ENCODE measurements around the gene CDAN1.

CDAN1 gene

GRCh38 chr15:42734076-42734672 lies 2.8 kb downstream of the CDAN1 start:
- DNase-seq: no peak

- DNase-seq: no peak
Observed at GRCh38 chr15:42733027-42733426, 3.9 kb downstream of the CDAN1 start.

- DNase-seq: no peak
Observed at GRCh38 chr15:42732095-42732827, 4.7 kb downstream of the CDAN1 start.

- no peak for DNase-seq
Observed at GRCh38 chr15:42731461-42731860, 5.5 kb downstream of the CDAN1 start.

- no peak for DNase-seq
Observed at GRCh38 chr15:42730536-42730935, 6.4 kb downstream of the CDAN1 start.

- DNase-seq: no peak
Observed at GRCh38 chr15:42730135-42730534, 6.8 kb downstream of the CDAN1 start.

GRCh38 chr15:42729409-42729808 lies 7.5 kb downstream of the CDAN1 start:
- DNase-seq: no peak

GRCh38 chr15:42728972-42729371 lies 8.0 kb downstream of the CDAN1 start:
- no peak for DNase-seq

- no peak for DNase-seq
Observed at GRCh38 chr15:42728560-42728959, 8.4 kb downstream of the CDAN1 start.

- DNase-seq: no peak
Observed at GRCh38 chr15:42727750-42728381, 9.1 kb downstream of the CDAN1 start.

GRCh38 chr15:42726114-42726513 lies 10.8 kb downstream of the CDAN1 start:
- DNase-seq: no peak

GRCh38 chr15:42725331-42725903 lies 11.5 kb downstream of the CDAN1 start:
- DNase-seq: no peak

GRCh38 chr15:42724276-42724675 lies 12.7 kb downstream of the CDAN1 start:
- DNase-seq: no peak

GRCh38 chr15:42723068-42723467 lies 13.9 kb downstream of the CDAN1 start:
- no peak for DNase-seq

- DNase-seq: no peak
Observed at GRCh38 chr15:42721916-42722315, 15.0 kb downstream of the CDAN1 start.

GRCh38 chr15:42721016-42721415 lies 15.9 kb downstream of the CDAN1 start:
- DNase-seq: no peak

- DNase-seq: no peak
Observed at GRCh38 chr15:42720071-42720470, 16.9 kb downstream of the CDAN1 start.

GRCh38 chr15:42719043-42719442 lies 17.9 kb downstream of the CDAN1 start:
- no peak for DNase-seq

GRCh38 chr15:42716626-42717025 lies 20.3 kb downstream of the CDAN1 start:
- no peak for DNase-seq

GRCh38 chr15:42716125-42716524 lies 20.8 kb downstream of the CDAN1 start:
- no peak for DNase-seq

- DNase-seq: no peak
Observed at GRCh38 chr15:42712584-42712983, 24.3 kb downstream of the CDAN1 start.

- no peak for DNase-seq
Observed at GRCh38 chr15:42711746-42712145, 25.2 kb downstream of the CDAN1 start.

- DNase-seq: no peak
Observed at GRCh38 chr15:42710662-42711061, 26.3 kb downstream of the CDAN1 start.
